HepG2 (cell line): ENCODE results near the gene ZNF79. TPM values are rescaled to one million over a fixed set of nuclear protein-coding genes. Genes with fewer than 3 reads are reported as not detected.

Experiments
- ATAC-seq: fragments of 200-7000 bp; cut with Tn5 transposase; 3 replicates; pipeline ENCODE4 v1.9.1; 2020; ENCODE audit warnings: mild to moderate bottlenecking, moderate library complexity
- BruUV-seq: library from RNA; stranded (reverse); fragments of 400-500 nt; replicated peaks from 2 replicates; lab custom pipeline; 2021; lab: Mats Ljungman, UMichigan
- CTCF ChIA-PET: fragments of 300-600 bp; formaldehyde crosslinking; extraction: SDS; loops from one replicate; lab custom pipeline; 2021; ENCODE audit warnings: low total read pairs, inconsistent platforms, low intra/inter-chr PET ratio; lab: Yijun Ruan, JAX
- POLR2A ChIA-PET: fragments of 350-600 bp; sonication (Branson Sonifier 250); formaldehyde crosslinking; loops from one replicate; lab custom pipeline; 2020; ENCODE audit warnings: antibody characterized with exemption, inconsistent platforms; lab: Yijun Ruan, JAX
- DNase-seq: peaks from one replicate; pipeline ENCODE4 v3.0.0-alpha.2; 2015; ENCODE audit warnings: low spot score
- FAIRE-seq: peaks from 3 replicates; lab custom pipeline; 2011; peaks lifted over from hg19 to GRCh38; lab: Jason Lieb, UNC
- H2AFZ ChIP-seq: one replicate; pipeline ENCODE4 v1.6.1; 2011; ENCODE audit warnings: low read length, inconsistent platforms
- H3K27ac ChIP-seq: fragments of 300-600 bp; 3 replicates; pipeline ENCODE4 v1.8.0; 2011; ENCODE audit warnings: mixed run types, mild to moderate bottlenecking, mixed read lengths, low read length, inconsistent platforms; ENCODE audit not compliant: insufficient read depth; ENCODE audit errors: extremely low read length
- H3K27me3 ChIP-seq, 2 experiments: fragments of 200-600 bp in 1 of 2; 2 replicates in 1 of 2; 3 replicates in 1 of 2; pipeline versions ENCODE4 v1.6.0 to v1.8.0; 2011; ENCODE audit warnings: low read length in 2 of 2, mild to moderate bottlenecking in 2 of 2, moderate library complexity in 2 of 2, inconsistent platforms in 1 of 2; ENCODE audit not compliant: insufficient read depth in 2 of 2, control insufficient read depth in 1 of 2
- H3K36me3 ChIP-seq, 2 experiments: fragments of 200-600 bp in 1 of 2; replicated peaks in 1 of 2; 2 replicates in 1 of 2; 3 replicates in 1 of 2; pipeline versions ENCODE4 v1.5.1 to v1.8.0; 2011; ENCODE audit warnings: low read length in 2 of 2, inconsistent platforms in 1 of 2; ENCODE audit not compliant: insufficient read depth in 2 of 2, control insufficient read depth in 1 of 2
- H3K4me1 ChIP-seq: 2 replicates; pipeline ENCODE4 v1.5.1; 2012; ENCODE audit warnings: low read length, inconsistent platforms; ENCODE audit not compliant: insufficient read depth
- H3K4me2 ChIP-seq: 2 replicates; pipeline ENCODE4 v1.6.0; 2011; ENCODE audit warnings: low read depth, low read length, inconsistent platforms
- H3K4me3 ChIP-seq, 3 experiments: fragments of 200-600 bp in 1 of 3; sonication (generic), shearing (Covaris generic) in 1 of 3; replicated peaks in 1 of 3; 2 replicates each; pipeline ENCODE4 v1.5.1; 2011 to 2016; ENCODE audit warnings: low read length in 3 of 3, inconsistent platforms in 2 of 3, low read depth in 2 of 3, mild to moderate bottlenecking in 2 of 3, control low read depth in 1 of 3, mixed read lengths in 1 of 3; ENCODE audit not compliant: insufficient read depth in 1 of 3
- H3K79me2 ChIP-seq: one replicate; pipeline ENCODE4 v1.6.1; 2011; ENCODE audit warnings: low read length, inconsistent platforms; ENCODE audit not compliant: insufficient read depth
- H3K9ac ChIP-seq: 2 replicates; pipeline ENCODE4 v1.6.0; 2011; ENCODE audit warnings: mild to moderate bottlenecking, low read depth, low read length, inconsistent platforms; ENCODE audit not compliant: insufficient read depth
- H3K9me3 ChIP-seq: 2 replicates; pipeline ENCODE4 v1.5.1; 2012; ENCODE audit warnings: mild to moderate bottlenecking, low read length
- H4K20me1 ChIP-seq: 2 replicates; pipeline ENCODE4 v1.6.0; 2011; ENCODE audit warnings: inconsistent platforms, mild to moderate bottlenecking, low read length, moderate library complexity; ENCODE audit not compliant: insufficient read depth
- ARHGAP35 ChIP-seq: sonication (generic); formaldehyde crosslinking; IDR thresholded peaks from 2 replicates; pipeline ENCODE4 v1.9.0; 2022; ENCODE audit warnings: mild to moderate bottlenecking, inconsistent platforms, moderate library complexity, missing genetic modification reagents, borderline replicate concordance
- FOXA1 ChIP-seq, 2 experiments: fragments of 450-650 bp in 1 of 2; sonication (generic) in 1 of 2; formaldehyde crosslinking in 1 of 2; IDR thresholded peaks; 2 replicates each; pipeline versions ENCODE4 v1.4.0 to v1.6.1; 2016 to 2020; ENCODE audit warnings: missing genetic modification reagents in 1 of 2
- FOXP1 ChIP-seq, 2 experiments: fragments of 450-650 bp in 1 of 2; IDR thresholded peaks; 2 replicates each; pipeline ENCODE4 v1.6.1; 2017 to 2018; ENCODE audit warnings: antibody characterized with exemption in 1 of 2
- NR1H2 ChIP-seq: sonication (generic); formaldehyde crosslinking; IDR thresholded peaks from 2 replicates; pipeline ENCODE4 v1.8.1; 2022; ENCODE audit warnings: low read depth, missing genetic modification reagents, borderline replicate concordance
- PAXIP1 ChIP-seq: sonication (generic); formaldehyde crosslinking; conservative IDR thresholded peaks from 2 replicates; pipeline ENCODE4 v1.4.0; 2020; ENCODE audit warnings: mild to moderate bottlenecking, missing genetic modification reagents, moderate library complexity
- TEAD3 ChIP-seq: optimal IDR thresholded peaks from 2 replicates; pipeline ENCODE3; 2016; ENCODE audit warnings: borderline replicate concordance
- XBP1 ChIP-seq: sonication (generic); formaldehyde crosslinking; IDR thresholded peaks from 2 replicates; pipeline ENCODE4 v1.5.0; 2020; ENCODE audit warnings: missing genetic modification reagents
- ZEB1 ChIP-seq: IDR thresholded peaks from 2 replicates; pipeline ENCODE4 v1.6.1; 2012; ENCODE audit warnings: mild to moderate bottlenecking, low read depth, inconsistent platforms; ENCODE audit not compliant: insufficient replicate concordance
- ZNF629 ChIP-seq: sonication (generic); formaldehyde crosslinking; conservative IDR thresholded peaks from 2 replicates; pipeline ENCODE4 v1.5.0; 2020; ENCODE audit warnings: missing genetic modification reagents
- WGBS: methylation state at CpG from one replicate; pipeline ENCODE4 v1.1.6; 2017; ENCODE audit warnings: low lambda C conversion rate; 5-methylcytosine and 5-hydroxymethylcytosine counted together
- in situ Hi-C: cut with HindIII; loops from 2 replicates; pipeline ENCODE4 v1.10.0; 2017; ENCODE audit warnings: low pct_unique_long_range_greater_than_20kb; ENCODE audit not compliant: extremely low pct_ligation_motif_present
- intact Hi-C: fragments of 100-400 bp; cut with micrococcal nuclease; formaldehyde crosslinking; loops from one replicate; pipeline ENCODE4 v1.10.0; 2022; ENCODE audit not compliant: unreplicated experiment
- polyA plus RNA-seq, 8 experiments: library from polyadenylated mRNA; depleted of rRNA in 3 of 8; stranded (reverse) in 7 of 8; unstranded in 1 of 8; fragments of >200 nt; fragmentation: Illumina TruSeq in 4 of 8; extraction: Trizol in 4 of 8; gene quantifications; 2 replicates each; pipeline versions ENCODE4 v1.2.1 to v1.2.3, GENCODE V29; 2011 to 2016; ENCODE audit warnings: low read depth in 4 of 8, missing spikeins in 1 of 8, mixed read lengths in 1 of 8; ENCODE audit not compliant: insufficient read depth in 1 of 8
- total RNA-seq, 5 experiments: library from RNA; depleted of rRNA; stranded (reverse); fragments of >200 nt; fragmentation: Illumina TruSeq; extraction: Trizol; gene quantifications; 2 replicates each; pipeline ENCODE4 v1.2.3, GENCODE V29; 2016; ENCODE audit warnings: low read depth in 1 of 5
- TF ChIP-seq, protein P1 (sequence below): IDR thresholded peaks from 2 replicates; pipeline ENCODE4 v1.6.1; 2016
- TF ChIP-seq, protein P2 (sequence below): sonication (generic); formaldehyde crosslinking; IDR thresholded peaks from 2 replicates; pipeline ENCODE4 v1.4.0; 2020; ENCODE audit warnings: missing genetic modification reagents
- TF ChIP-seq, protein P3 (sequence below): sonication (generic); formaldehyde crosslinking; IDR thresholded peaks from 2 replicates; pipeline ENCODE4 v1.5.1; 2020; ENCODE audit warnings: missing genetic modification reagents, mild to moderate bottlenecking, borderline replicate concordance

Gene ZNF79
- total and polyA plus RNA-seq, 2 of the 13 experiments (the other 11 are each of a cell fraction or from before 2014, with no cell fraction given): 3.7 to 8.1 TPM

GRCh38 chr9:127452691-127453090 is 28.5 kb downstream of the ZNF79 start:
- ChIA-PET POLR2A (interaction anchor here (0.7 to 3.8 kb wide), 5 partner anchors 9 to 228 kb away, joined by 3 to 39 read pairs (median 7); partner anchors contain the start of genes SLC2A8 and ZNF79), CTCF (no interaction called here)
- peak; percentile 7; the same call in 1 of the 3 replicates for ATAC-seq
- Histone ChIP-seq H3K79me2 (peaks cover 35% of the 10 kb centered on the region), H3K4me1 (peaks cover 36% of the 10 kb centered on the region), H4K20me1 (peaks cover 33% of the 10 kb centered on the region), H3K9ac (peak overlapping the region; percentile 98), H3K27me3 (no peaks in the 10 kb centered on the region; a peak in 1 of 5 replicates), H3K36me3 (peaks cover 9 to 46% of the 10 kb centered on the region in 2 experiments), H3K27ac (peak overlapping the region; percentile 48), H2AFZ (no peak overlapping the region), H3K4me2 (peak overlapping the region; percentile 75), H3K4me3 (peak overlapping the region; percentile 85 to 97 (median 93); a peak in 5 of 6 replicates), H3K9me3 (no peaks in the 10 kb centered on the region)
- peak; percentile 49 for DNase-seq
- in situ Hi-C loops (no loop called here), intact Hi-C loops (loop anchor here (5.0 kb wide), 1 partner anchor 60 kb away; no protein-coding TSS in a partner anchor)
- 57% methylated on average over 4 of the region's 4 CpGs for WGBS
- FAIRE-seq: no peak
- BruUV-seq: no TSS peak
- TF ChIP-seq, protein P1, sequence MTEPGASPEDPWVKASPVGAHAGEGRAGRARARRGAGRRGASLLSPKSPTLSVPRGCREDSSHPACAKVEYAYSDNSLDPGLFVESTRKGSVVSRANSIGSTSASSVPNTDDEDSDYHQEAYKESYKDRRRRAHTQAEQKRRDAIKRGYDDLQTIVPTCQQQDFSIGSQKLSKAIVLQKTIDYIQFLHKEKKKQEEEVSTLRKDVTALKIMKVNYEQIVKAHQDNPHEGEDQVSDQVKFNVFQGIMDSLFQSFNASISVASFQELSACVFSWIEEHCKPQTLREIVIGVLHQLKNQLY (CRISPR knock-in tag): 0 out of 2 replicates have a peak, but pooled peaks have one; percentile 31
- peak; percentile 26 for TF ChIP-seq TEAD3 (CRISPR knock-in tag)
- no peak for TF ChIP-seq FOXP1 (IDR thresholded peaks at IDR 0.05)
- TF ChIP-seq FOXP1 (CRISPR knock-in tag; IDR thresholded peaks at IDR 0.05): no peak
- 0 out of 2 replicates have a peak, but pooled peaks have one; percentile 8 for TF ChIP-seq ZNF629 (CRISPR knock-in tag)
- no peak for TF ChIP-seq FOXA1 (IDR thresholded peaks at IDR 0.05)
- peak; percentile 40; the same call in 1 of the 2 replicates for TF ChIP-seq FOXA1 (CRISPR knock-in tag; IDR thresholded peaks at IDR 0.05)
- no peak for TF ChIP-seq NR1H2 (CRISPR knock-in tag)
- TF ChIP-seq ARHGAP35 (CRISPR knock-in tag): no peak
- no peak for TF ChIP-seq XBP1
- TF ChIP-seq PAXIP1 (CRISPR knock-in tag): no peak
- TF ChIP-seq, protein P2, sequence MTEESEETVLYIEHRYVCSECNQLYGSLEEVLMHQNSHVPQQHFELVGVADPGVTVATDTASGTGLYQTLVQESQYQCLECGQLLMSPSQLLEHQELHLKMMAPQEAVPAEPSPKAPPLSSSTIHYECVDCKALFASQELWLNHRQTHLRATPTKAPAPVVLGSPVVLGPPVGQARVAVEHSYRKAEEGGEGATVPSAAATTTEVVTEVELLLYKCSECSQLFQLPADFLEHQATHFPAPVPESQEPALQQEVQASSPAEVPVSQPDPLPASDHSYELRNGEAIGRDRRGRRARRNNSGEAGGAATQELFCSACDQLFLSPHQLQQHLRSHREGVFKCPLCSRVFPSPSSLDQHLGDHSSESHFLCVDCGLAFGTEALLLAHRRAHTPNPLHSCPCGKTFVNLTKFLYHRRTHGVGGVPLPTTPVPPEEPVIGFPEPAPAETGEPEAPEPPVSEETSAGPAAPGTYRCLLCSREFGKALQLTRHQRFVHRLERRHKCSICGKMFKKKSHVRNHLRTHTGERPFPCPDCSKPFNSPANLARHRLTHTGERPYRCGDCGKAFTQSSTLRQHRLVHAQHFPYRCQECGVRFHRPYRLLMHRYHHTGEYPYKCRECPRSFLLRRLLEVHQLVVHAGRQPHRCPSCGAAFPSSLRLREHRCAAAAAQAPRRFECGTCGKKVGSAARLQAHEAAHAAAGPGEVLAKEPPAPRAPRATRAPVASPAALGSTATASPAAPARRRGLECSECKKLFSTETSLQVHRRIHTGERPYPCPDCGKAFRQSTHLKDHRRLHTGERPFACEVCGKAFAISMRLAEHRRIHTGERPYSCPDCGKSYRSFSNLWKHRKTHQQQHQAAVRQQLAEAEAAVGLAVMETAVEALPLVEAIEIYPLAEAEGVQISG (CRISPR knock-in tag): peak; percentile 15; the same call in 1 of the 2 replicates
- no peak for TF ChIP-seq ZEB1
- TF ChIP-seq, protein P3, sequence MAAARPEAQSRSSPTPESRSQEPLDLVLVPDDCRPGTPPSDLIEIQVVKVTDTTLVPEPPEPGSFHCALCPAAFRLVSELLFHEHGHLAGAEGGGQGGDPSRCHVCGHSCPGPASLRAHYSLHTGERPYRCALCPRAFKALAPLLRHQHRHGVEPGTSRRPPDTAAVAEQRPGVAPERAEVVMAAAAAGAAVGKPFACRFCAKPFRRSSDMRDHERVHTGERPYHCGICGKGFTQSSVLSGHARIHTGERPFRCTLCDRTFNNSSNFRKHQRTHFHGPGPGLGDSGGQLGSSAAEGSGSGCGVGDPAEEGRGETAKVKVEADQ (CRISPR knock-in tag): no peak
